ENCODE measurements around the gene PAK1. TPM values are rescaled to one million over a fixed set of nuclear protein-coding genes. Genes with fewer than 3 reads are reported as not detected.

Gene PAK1
- total and polyA plus RNA-seq, 2 of the 8 experiments (the other 6 are each of a cell fraction or from before 2014, with no cell fraction given): 87.7 to 151 TPM

- Histone ChIP-seq H2BK20ac (ENCODE audit: low read length) (no peak overlapping the region), H4K5ac (ENCODE audit: insufficient read length, low read depth, low read length) (no peak overlapping the region), H3K56ac (replicated peaks; ENCODE audit: insufficient read length, low read depth, low read length) (no peak overlapping the region), H3K23me2 (ENCODE audit: low read depth, low read length) (no peaks in the 10 kb centered on the region), H2BK12ac (ENCODE audit: low read depth, low read length) (0 out of 2 replicates have a peak overlapping the region, but pooled peaks have one; percentile 46), H3K4me2 (ENCODE audit: insufficient read depth in 1 of 2, low read depth in 2 of 2, low read length in 2 of 2) (no peak overlapping the region), H3K79me1 (ENCODE audit: low read depth, low read length) (no peaks in the 10 kb centered on the region), H3K14ac (ENCODE audit: insufficient read length) (no peak overlapping the region), H4K8ac (ENCODE audit: extremely low read depth, insufficient read depth, low read length) (no peak overlapping the region), H2BK120ac (replicated peaks; ENCODE audit: low read depth, low read length) (no peak overlapping the region), H3K36me3 (ENCODE audit: control insufficient read depth in 2 of 4, insufficient read depth in 4 of 4, low read length in 3 of 4) (no peaks in the 10 kb centered on the region), H4K20me1 (replicated peaks in 1 of 2; ENCODE audit: control insufficient read depth in 1 of 2, insufficient read depth in 2 of 2, low read length in 2 of 2) (no peaks in the 10 kb centered on the region), H2BK5ac (ENCODE audit: low read depth, low read length) (no peak overlapping the region), H2AK5ac (ENCODE audit: low read depth, low read length) (no peak overlapping the region), H2BK15ac (ENCODE audit: low read length) (no peak overlapping the region), H3K23ac (ENCODE audit: insufficient read length) (no peak overlapping the region), H3K9ac (replicated peaks in 1 of 4; ENCODE audit: extremely low read depth in 1 of 4, low read depth in 3 of 4, low read length in 3 of 4) (no peak overlapping the region), H3K27ac (ENCODE audit: low read depth, low read length) (no peak overlapping the region), H3K79me2 (ENCODE audit: control insufficient read depth in 1 of 2, insufficient read depth in 2 of 2, low read length in 2 of 2) (no peaks in the 10 kb centered on the region), H3K4me1 (replicated peaks in 1 of 4; ENCODE audit: control insufficient read depth in 3 of 4, insufficient read depth in 4 of 4, low read length in 3 of 4) (peaks cover 0 to 5% (median 3%) of the 10 kb centered on the region in 4 experiments; a peak in 2 of 7 replicates), H4K91ac (replicated peaks; ENCODE audit: insufficient read length, low read length) (no peak overlapping the region), H2AFZ (ENCODE audit: low read length) (no peak overlapping the region), H3K9me3 (ENCODE audit: insufficient read depth in 2 of 2, low read depth in 1 of 2, low read length in 1 of 2) (peaks cover 0 to under 1% of the 10 kb centered on the region in 2 experiments; a peak in 1 of 4 replicates), H3K4me3 (ENCODE audit: extremely low read depth in 1 of 4, insufficient read depth in 2 of 4, low read depth in 3 of 4, low read length in 4 of 4) (no peak overlapping the region), H3K4ac (replicated peaks; ENCODE audit: insufficient read length, low read depth, low read length) (no peak overlapping the region), H3K27me3 (replicated peaks in 1 of 4; ENCODE audit: control insufficient read depth in 3 of 4, extremely low read depth in 1 of 4, insufficient read depth in 3 of 4, low read length in 3 of 4) (no peaks in the 10 kb centered on the region), H3K18ac (ENCODE audit: extremely low read depth, low read length) (no peak overlapping the region)
- FAIRE-seq (no peak), DNase-seq (ENCODE audit: low read depth in 1 of 2, low spot score in 2 of 2) (peak in 1 of 2 experiments; percentile 35)
- CTCF ChIA-PET (ENCODE audit: partially characterized antibody): interaction anchor here (0.6 to 2.1 kb wide), 5 partner anchors 9 to 378 kb away, joined by 3 to 6 read pairs (median 3); no protein-coding TSS in a partner anchor
- 88% methylated on average over 1 of the region's 2 CpGs; no CpG with 5 or more reads in 1 of the 2 experiments for WGBS, 2 experiments (ENCODE audit: extremely low coverage in 1 of 2, insufficient coverage in 1 of 2, insufficient read length in 1 of 2, insufficient replicate concordance in 2 of 2, low coverage in 1 of 2, low lambda C conversion rate in 2 of 2, missing lambda C conversion rate in 1 of 2)
- POLR2A ChIA-PET (ENCODE audit: partially characterized antibody): interaction anchor here (0.6 kb wide), 1 partner anchor 78 kb away, joined by 4 read pairs; no protein-coding TSS in a partner anchor
- TF ChIP-seq RFX5 (IDR thresholded peaks at IDR 0.05; ENCODE audit: borderline replicate concordance, low read depth, low read length): no peak
- TF ChIP-seq RXRA (IDR thresholded peaks at IDR 0.05; ENCODE audit: insufficient read depth, low read depth, low read length): no peak
- TF ChIP-seq EP300 (IDR thresholded peaks at IDR 0.05; ENCODE audit: borderline replicate concordance in 1 of 2, low read depth in 2 of 2, low read length in 2 of 2): no peak
- TF ChIP-seq MAFK (IDR thresholded peaks at IDR 0.05; ENCODE audit: low read depth, low read length): no peak
- no peak for TF ChIP-seq NRF1 (IDR thresholded peaks at IDR 0.05; ENCODE audit: low read depth, low read length)
- no peak for TF ChIP-seq CBX5 (IDR thresholded peaks at IDR 0.05; ENCODE audit: low read depth, low read length)
- TF ChIP-seq, protein P1, sequence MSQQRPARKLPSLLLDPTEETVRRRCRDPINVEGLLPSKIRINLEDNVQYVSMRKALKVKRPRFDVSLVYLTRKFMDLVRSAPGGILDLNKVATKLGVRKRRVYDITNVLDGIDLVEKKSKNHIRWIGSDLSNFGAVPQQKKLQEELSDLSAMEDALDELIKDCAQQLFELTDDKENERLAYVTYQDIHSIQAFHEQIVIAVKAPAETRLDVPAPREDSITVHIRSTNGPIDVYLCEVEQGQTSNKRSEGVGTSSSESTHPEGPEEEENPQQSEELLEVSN (IDR thresholded peaks at IDR 0.05): no peak
- no peak for TF ChIP-seq RNF2 (IDR thresholded peaks at IDR 0.05; ENCODE audit: borderline replicate concordance, low read depth, low read length, missing control alignments, poor library complexity, severe bottlenecking)
- TF ChIP-seq TAF1 (IDR thresholded peaks at IDR 0.05; ENCODE audit: low read depth, low read length): no peak
- no peak for TF ChIP-seq TEAD4 (IDR thresholded peaks at IDR 0.05; ENCODE audit: low read depth, low read length)
- no peak for TF ChIP-seq SP2 (IDR thresholded peaks at IDR 0.05; ENCODE audit: low read length)
- TF ChIP-seq, protein P2, sequence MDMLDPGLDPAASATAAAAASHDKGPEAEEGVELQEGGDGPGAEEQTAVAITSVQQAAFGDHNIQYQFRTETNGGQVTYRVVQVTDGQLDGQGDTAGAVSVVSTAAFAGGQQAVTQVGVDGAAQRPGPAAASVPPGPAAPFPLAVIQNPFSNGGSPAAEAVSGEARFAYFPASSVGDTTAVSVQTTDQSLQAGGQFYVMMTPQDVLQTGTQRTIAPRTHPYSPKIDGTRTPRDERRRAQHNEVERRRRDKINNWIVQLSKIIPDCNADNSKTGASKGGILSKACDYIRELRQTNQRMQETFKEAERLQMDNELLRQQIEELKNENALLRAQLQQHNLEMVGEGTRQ (IDR thresholded peaks at IDR 0.05; ENCODE audit: low read length): no peak
These were observed 38.2 kb upstream of the PAK1 start for GRCh38 chr11:77512092-77512491.
